Measurements from ENCODE around the gene COL26A1. TPM values are rescaled to one million over a fixed set of nuclear protein-coding genes. Genes with fewer than 3 reads are reported as not detected.

Gene COL26A1
- total RNA-seq, 1 experiment from 2014 or later, result 0.20 TPM

GRCh38 chr7:101522021-101522420, 159.3 kb downstream of the COL26A1 start:
- Histone ChIP-seq H3K27ac (no peak overlapping the region), H3F3A (ENCODE audit: insufficient read depth, low read depth) (no peaks in the 10 kb centered on the region), H3K27me3 (ENCODE audit: insufficient read depth, low read depth) (peaks cover 63% of the 10 kb centered on the region), H3K79me2 (ENCODE audit: low read depth) (no peaks in the 10 kb centered on the region), H3K36me3 (ENCODE audit: low read depth) (no peaks in the 10 kb centered on the region), H3K9me3 (ENCODE audit: insufficient read depth, low read depth) (no peaks in the 10 kb centered on the region), H3K9me2 (ENCODE audit: insufficient read depth) (no peaks in the 10 kb centered on the region), H4K20me1 (ENCODE audit: insufficient read depth) (no peaks in the 10 kb centered on the region), H3K4me2 (no peak overlapping the region), H3K4me3 (no peak overlapping the region), H3K4me1 (replicated peaks; ENCODE audit: insufficient read depth) (no peaks in the 10 kb centered on the region), H2AFZ (no peak overlapping the region)
- BruUV-seq (replicated peaks), result no TSS peak
- intact Hi-C loops (cut with micrococcal nuclease; ENCODE audit: unreplicated experiment), result no loop called here
- TF ChIP-seq EZH2 (IDR thresholded peaks at IDR 0.05; ENCODE audit: low read depth) (no peak), CTCF (conservative IDR thresholded peaks at IDR 0.05) (no peak)
- ChIA-PET CTCF (no interaction called here), POLR2A (ENCODE audit: unreplicated experiment) (no interaction called here)
- no peak for DNase-seq

- no peak overlapping the region for H3K27ac ChIP-seq
- no peak for TF ChIP-seq CTCF (conservative IDR thresholded peaks at IDR 0.05)
- no peak for TF ChIP-seq EZH2 (IDR thresholded peaks at IDR 0.05; ENCODE audit: low read depth)
- H3K79me2 ChIP-seq (ENCODE audit: low read depth), result no peaks in the 10 kb centered on the region
- CTCF ChIA-PET, result no interaction called here
- no peak overlapping the region for H2AFZ ChIP-seq
- H3K36me3 ChIP-seq (ENCODE audit: low read depth), result no peaks in the 10 kb centered on the region
- no peak overlapping the region for H3K4me2 ChIP-seq
- no peaks in the 10 kb centered on the region for H3F3A ChIP-seq (ENCODE audit: insufficient read depth, low read depth)
- DNase-seq, result no peak
- H4K20me1 ChIP-seq (ENCODE audit: insufficient read depth), result no peaks in the 10 kb centered on the region
- BruUV-seq (replicated peaks), result no TSS peak
- H3K9me3 ChIP-seq (ENCODE audit: insufficient read depth, low read depth), result no peaks in the 10 kb centered on the region
- intact Hi-C loops (cut with micrococcal nuclease; ENCODE audit: unreplicated experiment), result no loop called here
- H3K9me2 ChIP-seq (ENCODE audit: insufficient read depth), result no peaks in the 10 kb centered on the region
- no peak overlapping the region for H3K4me3 ChIP-seq
- H3K27me3 ChIP-seq (ENCODE audit: insufficient read depth, low read depth), result peaks cover 32% of the 10 kb centered on the region
- H3K4me1 ChIP-seq (replicated peaks; ENCODE audit: insufficient read depth), result no peaks in the 10 kb centered on the region
- POLR2A ChIA-PET (ENCODE audit: unreplicated experiment), result interaction anchor here (0.8 kb wide), 1 partner anchor 138 kb away, joined by 4 read pairs; no protein-coding TSS in a partner anchor
Measured at GRCh38 chr7:101527844-101528667, 165.4 kb downstream of the COL26A1 start.

- H3K4me3 ChIP-seq, result no peak overlapping the region
- H3K79me2 ChIP-seq (ENCODE audit: low read depth), result no peaks in the 10 kb centered on the region
- no peak overlapping the region for H3K4me2 ChIP-seq
- no peaks in the 10 kb centered on the region for H4K20me1 ChIP-seq (ENCODE audit: insufficient read depth)
- no peak overlapping the region for H3K27ac ChIP-seq
- intact Hi-C loops (cut with micrococcal nuclease; ENCODE audit: unreplicated experiment), result no loop called here
- H3F3A ChIP-seq (ENCODE audit: insufficient read depth, low read depth), result no peaks in the 10 kb centered on the region
- H3K36me3 ChIP-seq (ENCODE audit: low read depth), result no peaks in the 10 kb centered on the region
- ChIA-PET CTCF (no interaction called here), POLR2A (ENCODE audit: unreplicated experiment) (interaction anchor here (0.6 kb wide), 1 partner anchor 103 kb away, joined by 5 read pairs; no protein-coding TSS in a partner anchor)
- no peak overlapping the region for H2AFZ ChIP-seq
- no peaks in the 10 kb centered on the region for H3K9me2 ChIP-seq (ENCODE audit: insufficient read depth)
- no peaks in the 10 kb centered on the region for H3K4me1 ChIP-seq (replicated peaks; ENCODE audit: insufficient read depth)
- TF ChIP-seq CTCF (conservative IDR thresholded peaks at IDR 0.05) (no peak), EZH2 (IDR thresholded peaks at IDR 0.05; ENCODE audit: low read depth) (no peak)
- DNase-seq, result no peak
- H3K27me3 ChIP-seq (ENCODE audit: insufficient read depth, low read depth), result peaks cover 20% of the 10 kb centered on the region
- H3K9me3 ChIP-seq (ENCODE audit: insufficient read depth, low read depth), result no peaks in the 10 kb centered on the region
- BruUV-seq (replicated peaks), result no TSS peak
Measured at GRCh38 chr7:101529560-101529959, 166.9 kb downstream of the COL26A1 start.

Data from PC-9 (cell line).